ENCODE results near the gene DEK. TPM values are rescaled to one million over a fixed set of nuclear protein-coding genes. Genes with fewer than 3 reads are reported as not detected.

Gene DEK
- total RNA-seq, 1 donor from 2014 or later, result 163 TPM

GRCh38 chr6:18207949-18208348 is 56.4 kb downstream of the DEK start:
- no peaks in the 10 kb centered on the region for H3K9me3 Mint-ChIP-seq
- no peak for DNase-seq (ENCODE audit: low spot score)
- intact Hi-C loops (cut with micrococcal nuclease), result no loop called here
- H3K27me3 Mint-ChIP-seq (ENCODE audit: insufficient read depth), result no peaks in the 10 kb centered on the region
- H3K4me1 Mint-ChIP-seq (ENCODE audit: low read depth), result peaks cover 9% of the 10 kb centered on the region
- no peak overlapping the region for H3K27ac Mint-ChIP-seq
- no peak overlapping the region for H3K4me3 Mint-ChIP-seq
- H3K36me3 Mint-ChIP-seq (ENCODE audit: low read depth), result no peaks in the 10 kb centered on the region

GRCh38 chr6:18207438-18207837 is 56.9 kb downstream of the DEK start:
- H3K4me3 Mint-ChIP-seq, result no peak overlapping the region
- H3K9me3 Mint-ChIP-seq, result no peaks in the 10 kb centered on the region
- no peaks in the 10 kb centered on the region for H3K27me3 Mint-ChIP-seq (ENCODE audit: insufficient read depth)
- H3K36me3 Mint-ChIP-seq (ENCODE audit: low read depth), result no peaks in the 10 kb centered on the region
- H3K27ac Mint-ChIP-seq, result no peak overlapping the region
- no peak for DNase-seq (ENCODE audit: low spot score)
- peaks cover 9% of the 10 kb centered on the region for H3K4me1 Mint-ChIP-seq (ENCODE audit: low read depth)
- intact Hi-C loops (cut with micrococcal nuclease), result no loop called here

GRCh38 chr6:18206591-18206990 is 57.7 kb downstream of the DEK start:
- DNase-seq (ENCODE audit: low spot score), result no peak
- Mint-ChIP-seq H3K27ac (no peak overlapping the region), H3K4me1 (ENCODE audit: low read depth) (peaks cover 7% of the 10 kb centered on the region), H3K4me3 (no peak overlapping the region), H3K27me3 (ENCODE audit: insufficient read depth) (no peaks in the 10 kb centered on the region), H3K9me3 (no peaks in the 10 kb centered on the region), H3K36me3 (ENCODE audit: low read depth) (no peaks in the 10 kb centered on the region)
- intact Hi-C loops (cut with micrococcal nuclease), result no loop called here

GRCh38 chr6:18204691-18205090 is 59.6 kb downstream of the DEK start:
- no peak overlapping the region for H3K4me3 Mint-ChIP-seq
- DNase-seq (ENCODE audit: low spot score), result no peak
- no peaks in the 10 kb centered on the region for H3K4me1 Mint-ChIP-seq (ENCODE audit: low read depth)
- H3K9me3 Mint-ChIP-seq, result no peaks in the 10 kb centered on the region
- no peak overlapping the region for H3K27ac Mint-ChIP-seq
- H3K36me3 Mint-ChIP-seq (ENCODE audit: low read depth), result no peaks in the 10 kb centered on the region
- intact Hi-C loops (cut with micrococcal nuclease), result no loop called here
- H3K27me3 Mint-ChIP-seq (ENCODE audit: insufficient read depth), result no peaks in the 10 kb centered on the region

GRCh38 chr6:18203786-18204185 is 60.5 kb downstream of the DEK start:
- no peaks in the 10 kb centered on the region for H3K36me3 Mint-ChIP-seq (ENCODE audit: low read depth)
- no peaks in the 10 kb centered on the region for H3K4me1 Mint-ChIP-seq (ENCODE audit: low read depth)
- no peaks in the 10 kb centered on the region for H3K27me3 Mint-ChIP-seq (ENCODE audit: insufficient read depth)
- DNase-seq (ENCODE audit: low spot score), result no peak
- H3K4me3 Mint-ChIP-seq, result no peak overlapping the region
- no peak overlapping the region for H3K27ac Mint-ChIP-seq
- no peaks in the 10 kb centered on the region for H3K9me3 Mint-ChIP-seq
- intact Hi-C loops (cut with micrococcal nuclease), result no loop called here

GRCh38 chr6:18192026-18192425 is 72.3 kb downstream of the DEK start:
- Mint-ChIP-seq H3K36me3 (ENCODE audit: low read depth) (peaks cover 1% of the 10 kb centered on the region), H3K9me3 (no peaks in the 10 kb centered on the region), H3K27me3 (ENCODE audit: insufficient read depth) (no peaks in the 10 kb centered on the region), H3K4me3 (no peak overlapping the region), H3K4me1 (ENCODE audit: low read depth) (no peaks in the 10 kb centered on the region), H3K27ac (no peak overlapping the region)
- intact Hi-C loops (cut with micrococcal nuclease), result no loop called here
- DNase-seq (ENCODE audit: low spot score), result no peak

- H3K4me3 Mint-ChIP-seq, result no peak overlapping the region
- no peaks in the 10 kb centered on the region for H3K4me1 Mint-ChIP-seq (ENCODE audit: low read depth)
- no peaks in the 10 kb centered on the region for H3K9me3 Mint-ChIP-seq
- H3K36me3 Mint-ChIP-seq (ENCODE audit: low read depth), result no peaks in the 10 kb centered on the region
- intact Hi-C loops (cut with micrococcal nuclease), result no loop called here
- no peak overlapping the region for H3K27ac Mint-ChIP-seq
- no peak for DNase-seq (ENCODE audit: low spot score)
- no peaks in the 10 kb centered on the region for H3K27me3 Mint-ChIP-seq (ENCODE audit: insufficient read depth)
These were observed 75.1 kb downstream of the DEK start for GRCh38 chr6:18189196-18189595.

GRCh38 chr6:18187701-18188100 is 76.6 kb downstream of the DEK start:
- intact Hi-C loops (cut with micrococcal nuclease), result no loop called here
- H3K9me3 Mint-ChIP-seq, result no peaks in the 10 kb centered on the region

GRCh38 chr6:18186540-18187250 is 77.6 kb downstream of the DEK start:
- no peaks in the 10 kb centered on the region for H3K4me1 Mint-ChIP-seq (ENCODE audit: low read depth)
- no peak overlapping the region for H3K4me3 Mint-ChIP-seq
- intact Hi-C loops (cut with micrococcal nuclease), result no loop called here
- no peak for DNase-seq (ENCODE audit: low spot score)
- no peaks in the 10 kb centered on the region for H3K27me3 Mint-ChIP-seq (ENCODE audit: insufficient read depth)
- no peak overlapping the region for H3K27ac Mint-ChIP-seq
- no peaks in the 10 kb centered on the region for H3K36me3 Mint-ChIP-seq (ENCODE audit: low read depth)
- H3K9me3 Mint-ChIP-seq, result no peaks in the 10 kb centered on the region

More at GRCh38 chr6:18187701-18188100, 76.6 kb downstream of the DEK start:
- no peaks in the 10 kb centered on the region for H3K36me3 Mint-ChIP-seq (ENCODE audit: low read depth)
- H3K4me1 Mint-ChIP-seq (ENCODE audit: low read depth), result no peaks in the 10 kb centered on the region
- no peak overlapping the region for H3K4me3 Mint-ChIP-seq
- no peaks in the 10 kb centered on the region for H3K27me3 Mint-ChIP-seq (ENCODE audit: insufficient read depth)
- DNase-seq (ENCODE audit: low spot score), result no peak
- H3K27ac Mint-ChIP-seq, result no peak overlapping the region

- no peak for DNase-seq (ENCODE audit: low spot score)
- no peak overlapping the region for H3K4me3 Mint-ChIP-seq
These were observed 78.3 kb downstream of the DEK start for GRCh38 chr6:18186033-18186432.

GRCh38 chr6:18185624-18186023 is 78.7 kb downstream of the DEK start:
- H3K27me3 Mint-ChIP-seq (ENCODE audit: insufficient read depth), result no peaks in the 10 kb centered on the region
- intact Hi-C loops (cut with micrococcal nuclease), result no loop called here
- H3K9me3 Mint-ChIP-seq, result no peaks in the 10 kb centered on the region
- H3K36me3 Mint-ChIP-seq (ENCODE audit: low read depth), result peaks cover 2% of the 10 kb centered on the region
- no peak overlapping the region for H3K4me3 Mint-ChIP-seq
- H3K27ac Mint-ChIP-seq, result no peak overlapping the region
- DNase-seq (ENCODE audit: low spot score), result no peak
- H3K4me1 Mint-ChIP-seq (ENCODE audit: low read depth), result no peaks in the 10 kb centered on the region

More at GRCh38 chr6:18186033-18186432, 78.3 kb downstream of the DEK start:
- H3K4me1 Mint-ChIP-seq (ENCODE audit: low read depth), result no peaks in the 10 kb centered on the region
- intact Hi-C loops (cut with micrococcal nuclease), result no loop called here
- no peaks in the 10 kb centered on the region for H3K36me3 Mint-ChIP-seq (ENCODE audit: low read depth)
- no peaks in the 10 kb centered on the region for H3K9me3 Mint-ChIP-seq
- H3K27ac Mint-ChIP-seq, result no peak overlapping the region
- no peaks in the 10 kb centered on the region for H3K27me3 Mint-ChIP-seq (ENCODE audit: insufficient read depth)

GRCh38 chr6:18183766-18184165 is 80.6 kb downstream of the DEK start:
- Mint-ChIP-seq H3K4me3 (no peak overlapping the region), H3K27ac (no peak overlapping the region), H3K36me3 (ENCODE audit: low read depth) (peaks cover 2% of the 10 kb centered on the region), H3K27me3 (ENCODE audit: insufficient read depth) (no peaks in the 10 kb centered on the region), H3K9me3 (no peaks in the 10 kb centered on the region), H3K4me1 (ENCODE audit: low read depth) (no peaks in the 10 kb centered on the region)
- intact Hi-C loops (cut with micrococcal nuclease), result no loop called here
- DNase-seq (ENCODE audit: low spot score), result no peak

- Mint-ChIP-seq H3K27me3 (ENCODE audit: insufficient read depth) (no peaks in the 10 kb centered on the region), H3K9me3 (no peaks in the 10 kb centered on the region), H3K27ac (no peak overlapping the region), H3K4me3 (no peak overlapping the region), H3K4me1 (ENCODE audit: low read depth) (no peaks in the 10 kb centered on the region), H3K36me3 (ENCODE audit: low read depth) (peaks cover 2% of the 10 kb centered on the region)
- no peak for DNase-seq (ENCODE audit: low spot score)
- intact Hi-C loops (cut with micrococcal nuclease), result no loop called here
These were observed 81.8 kb downstream of the DEK start for GRCh38 chr6:18182568-18182967.

All from activated T-helper 1 cell treated with anti-CD3 and anti-CD28 coated beads, Interleukin-12 subunit alpha, Interleukin-12 subunit beta, Interleukin-2, Interleukin-4 antibody, amounts not matched to agents 30 ng/mL and 10 ng/mL and 1 ng/mL, durations not matched to agents 14 hours and 24 hours and 36 hours (primary cell).